ENCODE results near the gene SLC37A3. TPM values are rescaled to one million over a fixed set of nuclear protein-coding genes. Genes with fewer than 3 reads are reported as not detected.

SLC37A3 gene
- total RNA-seq (10 to 100 TPM; 20.6 to 33.4 (median 23.6) TPM), polyA plus RNA-seq (10 to 100 TPM; 16.3 to 23.9 (median 20.8) TPM)
- long read RNA-seq, donor 1, transcript SLC37A3-201 (15 exons, 3,349 nt), result major isoform, 5 of 6 reads
- long read RNA-seq, donor 1, partial matches to known transcripts, result 0 of 6 reads
- long read RNA-seq, donor 1, other reads (novel, unspliced or antisense), result 0 of 6 reads
- long read RNA-seq, donor 2, partial matches to known transcripts, result 0 of 4 reads
- long read RNA-seq, donor 2, other reads (novel, unspliced or antisense), result 0 of 4 reads
- long read RNA-seq, donor 3, partial matches to known transcripts, result 0 of 2 reads
- long read RNA-seq, donor 3, other reads (novel, unspliced or antisense), result 0 of 2 reads
- long read RNA-seq, donor 4, transcript SLC37A3-201 (15 exons, 3,349 nt), result major isoform, 5 of 6 reads
- long read RNA-seq, donor 4, partial matches to known transcripts, result 0 of 6 reads
- long read RNA-seq, donor 4, other reads (novel, unspliced or antisense), result 1 of 6 reads
- long read RNA-seq, donor 5, transcript SLC37A3-201 (15 exons, 3,349 nt), result major isoform, 31 of 49 reads
- long read RNA-seq, donor 5, partial matches to known transcripts, result 1 of 49 reads
- long read RNA-seq, donor 5, other reads (novel, unspliced or antisense), result 14 of 49 reads
- long read RNA-seq, donor 6, partial matches to known transcripts, result 1 of 4 reads
- long read RNA-seq, donor 6, other reads (novel, unspliced or antisense), result 1 of 4 reads
- long read RNA-seq, donor 7, partial matches to known transcripts, result 0 of 2 reads
- long read RNA-seq, donor 7, other reads (novel, unspliced or antisense), result 0 of 2 reads
- long read RNA-seq, donor 8, transcript SLC37A3-201 (15 exons, 3,349 nt), result major isoform, 5 of 6 reads
- long read RNA-seq, donor 8, partial matches to known transcripts, result 0 of 6 reads
- long read RNA-seq, donor 8, other reads (novel, unspliced or antisense), result 0 of 6 reads
- long read RNA-seq, donor 9, transcript SLC37A3-201 (15 exons, 3,349 nt), result major isoform, 5 of 7 reads
- long read RNA-seq, donor 9, partial matches to known transcripts, result 0 of 7 reads
- long read RNA-seq, donor 9, other reads (novel, unspliced or antisense), result 0 of 7 reads
- long read RNA-seq, donor 10, partial matches to known transcripts, result 0 of 2 reads
- long read RNA-seq, donor 10, other reads (novel, unspliced or antisense), result 0 of 2 reads

- WGBS, 4 donors, result 0 to 2% (median 2%) methylated on average over 17 to 65 of the region's 66 CpGs
- peak; percentile 76 to 90 (median 85) for DNase-seq
These were observed at the start of gene SLC37A3 for GRCh38 chr7:140397784-140398750. Gene SLC37A3, minus strand, starts transcription at chr7:140398530. Its CDS starts 16,004 bp downstream, at chr7:140382526.

GRCh38 chr7:140447841-140448240 is 49.5 kb upstream of the SLC37A3 start:
- no peaks in the 10 kb centered on the region for H3K9me3 ChIP-seq (replicated peaks in 1 of 3)
- 83 to 92% (median 87%) methylated on average over 7 of the region's 7 CpGs for WGBS, 4 donors
- intact Hi-C loops (cut with DNase I), result no loop called here
- no peak for TF ChIP-seq POLR2A (IDR thresholded peaks at IDR 0.05)
- TF ChIP-seq CTCF (IDR thresholded peaks at IDR 0.05), result no peak
- no peaks in the 10 kb centered on the region for H3K4me1 ChIP-seq (replicated peaks in 1 of 2)
- no peaks in the 10 kb centered on the region for H3K36me3 ChIP-seq (replicated peaks in 1 of 2)
- no peak overlapping the region for H3K27ac ChIP-seq
- DNase-seq, result no peak
- no peaks in the 10 kb centered on the region for H3K27me3 ChIP-seq
- no peak overlapping the region for H3K4me3 ChIP-seq

More at GRCh38 chr7:140397784-140398750, at the start of gene SLC37A3:
- Histone ChIP-seq H3K27ac (peak within 1 kb of the TSS in 4 of 5 donors; percentile 51 to 88 (median 78)), H3K27me3 (no peaks in the 10 kb centered on the region), H3K9me3 (replicated peaks in 1 of 3) (no peaks in the 10 kb centered on the region), H3K4me3 (peak within 1 kb of the TSS in 3 of 4 donors; percentile 79 to 97 (median 90)), H3K36me3 (replicated peaks in 1 of 2) (no peaks in the 10 kb centered on the region), H3K4me1 (replicated peaks in 1 of 2) (peaks cover 0 to 7% of the 10 kb centered on the region in 2 donors)
- intact Hi-C loops (cut with DNase I), result no loop called here
- TF ChIP-seq POLR2A (IDR thresholded peaks at IDR 0.05) (peak; percentile 23 to 66), CTCF (IDR thresholded peaks at IDR 0.05) (peak in 2 of 6 experiments; percentile 27 to 51)

GRCh38 chr7:140446467-140446866 is 48.1 kb upstream of the SLC37A3 start:
- intact Hi-C loops (cut with DNase I), result no loop called here
- DNase-seq, result no peak
- WGBS, 4 donors, result 94 to 98% (median 97%) methylated on average over 11 of the region's 11 CpGs
- Histone ChIP-seq H3K9me3 (replicated peaks in 1 of 3) (no peaks in the 10 kb centered on the region), H3K27ac (no peak overlapping the region), H3K36me3 (replicated peaks in 1 of 2) (no peaks in the 10 kb centered on the region), H3K27me3 (no peaks in the 10 kb centered on the region), H3K4me3 (no peak overlapping the region), H3K4me1 (replicated peaks in 1 of 2) (no peaks in the 10 kb centered on the region)
- TF ChIP-seq CTCF (IDR thresholded peaks at IDR 0.05) (no peak), POLR2A (IDR thresholded peaks at IDR 0.05) (no peak)
